Stimulated activated CD8-positive, alpha-beta memory T cell treated with anti-CD3 and anti-CD28 coated beads, Interleukin-4, amount 100 ng/mL, for 1 hour (primary cell): Measurements from ENCODE around the gene HTRA2.

Source experiments
- DNase-seq, 2 donors: peaks; one replicate each; pipeline ENCODE4 v3.0.0-alpha.2; 2020; ENCODE audit warnings: low read depth in 2 of 2, low spot score in 1 of 2

Gene HTRA2

DNA sequence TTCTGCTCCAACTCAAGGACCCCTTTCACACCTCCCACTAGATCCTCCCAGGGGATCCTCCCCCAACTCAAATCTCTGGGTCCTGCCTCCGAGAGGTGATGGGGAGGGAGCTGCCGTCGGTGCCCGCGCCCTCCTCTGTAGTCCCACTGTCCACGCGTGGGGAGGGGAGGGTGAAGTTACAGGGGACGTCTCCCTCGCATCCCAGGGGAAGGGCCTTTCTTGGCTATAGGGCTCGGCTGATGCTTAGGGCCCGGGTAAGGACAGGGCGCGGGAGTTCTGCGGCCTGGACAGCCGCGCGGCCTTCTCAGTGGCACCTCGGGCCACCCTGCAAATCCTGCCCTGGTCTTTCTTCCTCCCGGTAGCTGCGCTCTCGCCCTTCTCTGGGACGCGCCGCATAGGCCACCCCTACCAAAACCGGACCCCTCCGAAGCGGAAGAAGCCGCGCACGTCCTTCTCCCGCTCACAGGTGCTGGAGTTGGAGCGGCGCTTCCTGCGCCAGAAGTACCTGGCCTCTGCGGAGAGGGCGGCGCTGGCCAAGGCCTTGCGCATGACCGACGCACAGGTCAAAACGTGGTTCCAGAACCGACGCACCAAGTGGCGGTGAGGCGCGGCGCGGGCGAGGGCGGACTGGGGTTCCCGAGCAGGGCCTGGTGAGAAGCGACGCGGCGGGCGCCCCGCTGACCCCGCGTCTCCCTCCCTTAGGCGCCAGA lies 14.3 kb upstream of the HTRA2 start:
- no peak for DNase-seq

DNA sequence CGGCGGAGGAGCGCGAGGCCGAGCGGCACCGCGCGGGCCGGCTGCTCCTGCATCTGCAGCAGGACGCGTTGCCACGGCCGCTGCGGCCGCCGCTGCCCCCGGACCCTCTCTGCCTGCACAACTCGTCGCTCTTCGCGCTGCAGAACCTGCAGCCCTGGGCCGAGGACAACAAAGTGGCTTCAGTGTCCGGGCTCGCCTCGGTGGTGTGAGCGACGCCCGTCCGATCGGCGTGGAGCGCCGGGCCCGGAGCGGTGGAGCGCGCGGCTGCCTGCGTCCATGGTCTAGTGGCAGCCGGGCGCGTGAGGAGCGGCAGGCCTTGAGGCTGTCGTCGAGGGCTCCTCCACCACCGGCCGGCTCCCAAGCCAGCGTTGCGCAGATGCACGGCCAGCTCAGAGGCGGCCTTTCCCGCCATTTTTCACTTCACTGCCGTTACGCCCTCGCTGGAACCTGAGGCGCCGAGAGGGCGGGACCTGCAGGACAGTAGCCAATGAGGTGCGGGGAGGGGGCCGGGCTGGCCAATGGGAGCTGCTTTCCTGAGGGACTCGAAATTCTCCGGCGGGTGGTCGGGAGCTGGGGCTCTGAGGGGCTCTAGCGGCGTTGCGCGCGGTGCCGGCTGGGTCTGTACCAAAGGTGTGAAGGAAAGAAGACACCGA lies 13.6 kb upstream of the HTRA2 start:
- DNase-seq: peak in 1 of 2 donors; percentile 55

DNA sequence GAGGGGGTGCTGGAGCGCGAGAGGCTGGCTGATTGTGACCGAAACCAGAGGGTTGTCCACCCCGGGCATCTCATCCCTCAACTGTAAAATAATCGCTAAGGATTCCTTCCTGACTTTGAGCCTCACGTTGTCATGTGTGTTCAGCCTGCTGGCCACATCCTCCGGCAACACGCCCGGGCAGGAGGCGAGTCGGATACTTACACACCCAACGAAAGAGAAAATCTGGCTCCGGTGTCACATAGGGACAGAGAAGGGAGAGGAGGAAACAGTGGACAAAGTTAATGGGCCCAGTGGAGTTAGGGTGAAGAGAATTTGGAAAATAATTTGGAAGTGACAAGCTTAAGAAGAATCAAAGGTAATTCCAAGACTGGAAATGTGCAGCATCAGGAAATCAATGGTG lies 13.1 kb upstream of the HTRA2 start:
- DNase-seq: no peak

DNA sequence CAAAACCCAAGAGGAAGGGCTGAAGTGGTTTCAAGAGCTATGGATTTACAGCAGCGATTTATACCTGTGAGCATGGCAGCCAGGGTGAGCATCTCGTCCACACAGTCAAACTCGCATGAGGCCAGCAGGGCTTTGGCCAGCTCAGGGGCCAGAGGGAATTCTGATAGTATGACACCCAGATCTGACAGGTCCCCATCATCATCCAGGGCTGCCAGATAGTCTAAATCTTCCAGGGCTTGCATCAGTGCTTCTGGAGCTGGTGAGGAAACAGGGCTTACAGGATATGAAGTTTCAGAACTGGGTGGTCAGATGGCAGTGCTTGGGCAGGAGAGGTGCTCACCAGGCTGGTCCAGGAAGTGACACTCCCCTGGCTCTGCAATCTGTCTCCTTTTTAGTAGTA lies 7.2 kb upstream of the HTRA2 start:
- DNase-seq: no peak

DNA sequence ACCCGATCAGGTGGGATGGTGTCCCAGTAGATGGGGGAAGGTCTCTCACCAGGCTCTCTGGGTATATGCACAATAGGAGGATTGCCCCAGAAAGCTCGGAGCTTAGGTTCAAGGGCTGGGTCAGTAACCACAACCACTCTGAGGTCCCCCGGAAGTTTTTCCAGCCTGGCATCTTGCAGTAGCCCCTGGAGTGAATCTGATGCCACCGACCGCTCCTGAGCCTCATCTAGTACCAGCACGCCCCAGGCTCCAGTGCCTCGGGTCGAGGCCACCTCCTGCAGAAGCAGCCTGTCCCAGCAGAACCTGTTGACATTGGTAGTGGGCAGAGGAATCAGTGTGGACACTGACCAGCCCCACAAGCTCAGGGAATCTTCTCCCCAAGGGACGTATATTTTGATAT lies 5.7 kb upstream of the HTRA2 start:
- no peak for DNase-seq

DNA sequence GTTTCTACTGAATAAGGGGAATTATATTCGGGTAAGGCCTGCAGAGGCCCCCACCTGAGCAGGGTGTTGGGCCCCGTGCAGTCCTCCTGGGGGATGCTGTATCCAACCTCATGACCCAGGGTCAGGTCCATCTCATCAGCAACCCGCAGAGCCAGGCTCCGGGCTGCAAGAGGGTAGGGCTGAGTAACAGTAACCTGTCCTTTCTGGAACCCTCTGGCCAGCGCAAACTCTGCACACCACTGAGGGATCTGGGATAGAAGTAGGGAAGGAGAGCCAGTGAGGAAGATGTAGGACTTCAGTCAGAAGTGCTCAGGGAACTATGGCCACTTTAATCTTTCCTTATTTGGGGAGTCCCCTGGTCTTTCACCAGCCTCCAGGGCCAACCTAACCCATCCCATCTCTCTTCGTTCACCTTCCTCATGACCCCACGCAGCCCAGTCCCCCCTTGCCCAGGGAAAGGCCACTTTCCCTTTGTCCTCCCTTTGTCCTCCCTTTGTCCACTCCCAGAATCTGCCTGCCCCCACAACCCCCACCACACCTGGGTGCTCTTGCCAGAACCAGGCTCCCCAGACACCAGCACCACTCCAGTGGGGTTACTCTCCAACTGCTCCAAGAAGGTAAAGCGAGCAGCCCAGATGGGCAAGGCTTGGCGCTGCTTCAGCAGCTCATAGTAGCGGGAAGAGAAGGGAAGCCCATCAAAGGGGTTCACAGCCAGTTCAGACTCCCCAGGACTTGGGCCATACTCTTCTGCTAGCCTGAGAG lies 4.6 kb upstream of the HTRA2 start:
- DNase-seq: no peak

DNA sequence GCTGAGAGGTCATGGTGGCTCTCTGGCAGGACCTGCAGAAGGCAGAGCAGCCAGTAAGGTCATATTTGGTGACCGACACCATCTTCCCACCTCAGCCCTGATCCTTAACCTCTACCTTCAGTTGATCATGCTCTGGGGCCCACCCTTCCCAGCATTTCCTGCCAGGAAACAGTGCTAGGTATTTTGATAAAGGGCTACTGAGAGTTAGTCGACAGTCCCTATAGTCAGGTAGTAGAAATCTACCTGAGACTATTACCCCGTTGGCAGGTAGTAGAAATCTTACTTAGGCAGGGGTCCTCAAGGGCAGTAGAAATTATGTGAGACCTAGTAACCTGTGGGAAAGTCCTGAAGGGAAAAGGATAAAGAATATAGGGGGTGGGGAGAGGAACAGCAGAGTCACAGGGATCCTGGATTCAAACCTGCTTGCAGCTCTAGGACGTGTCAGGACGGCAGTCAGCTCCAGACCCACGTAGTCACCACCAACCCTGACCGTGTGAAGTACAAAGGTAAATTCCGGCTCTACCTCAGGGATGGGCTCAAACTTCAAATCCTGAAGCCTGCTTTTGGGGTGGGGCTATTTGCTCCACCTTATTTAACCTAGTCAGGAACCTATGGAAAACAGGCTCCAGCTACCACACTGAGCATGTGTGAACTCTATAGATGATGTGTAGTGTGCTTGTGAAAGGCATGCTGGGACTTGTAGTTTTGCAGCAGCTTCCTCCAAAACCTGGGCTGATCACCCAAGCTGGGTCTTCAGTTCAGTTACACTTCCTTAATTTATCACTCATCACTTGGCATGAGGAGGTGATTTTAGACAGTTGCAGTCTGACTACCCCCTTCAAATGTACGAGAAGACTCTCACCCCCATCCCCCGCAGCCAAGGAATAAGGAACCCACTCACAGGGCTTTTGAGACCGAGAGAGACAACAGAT lies 3.8 kb upstream of the HTRA2 start, which contains the start of gene DQX1:
Gene DQX1 (minus strand): TSS at position 515 of the 932 bp plus-strand sequence. CDS start 502 bp downstream, at position 13.
- DNase-seq: no peak

DNA sequence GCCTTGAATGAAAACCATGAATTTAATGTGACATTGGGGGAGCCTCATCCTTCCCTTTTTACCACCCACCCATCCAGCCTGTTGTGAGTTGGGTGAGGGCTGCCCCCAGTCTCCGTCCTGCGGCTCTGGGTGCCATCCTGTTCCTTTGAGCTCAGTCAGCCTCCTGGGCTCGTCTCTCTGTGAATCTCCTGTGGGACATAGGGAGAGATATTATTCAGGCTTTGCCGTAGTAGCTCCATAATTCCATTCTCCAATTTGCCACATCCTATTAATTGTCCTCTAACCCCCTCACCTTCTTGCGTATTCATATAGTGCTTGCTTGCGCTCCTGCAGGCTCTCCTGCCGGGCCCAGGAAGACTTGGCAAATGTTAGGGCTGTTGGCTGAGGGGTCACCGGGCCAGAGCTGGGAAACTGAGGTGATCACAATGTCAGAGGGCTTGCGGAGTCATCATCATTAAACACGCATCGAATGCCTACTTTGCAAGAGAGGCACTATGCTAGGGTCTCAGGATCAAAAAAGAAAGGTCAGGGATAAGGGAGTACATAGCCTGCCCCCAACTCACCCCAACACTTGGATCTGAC lies 3.0 kb upstream of the HTRA2 start:
- no peak for DNase-seq

DNA sequence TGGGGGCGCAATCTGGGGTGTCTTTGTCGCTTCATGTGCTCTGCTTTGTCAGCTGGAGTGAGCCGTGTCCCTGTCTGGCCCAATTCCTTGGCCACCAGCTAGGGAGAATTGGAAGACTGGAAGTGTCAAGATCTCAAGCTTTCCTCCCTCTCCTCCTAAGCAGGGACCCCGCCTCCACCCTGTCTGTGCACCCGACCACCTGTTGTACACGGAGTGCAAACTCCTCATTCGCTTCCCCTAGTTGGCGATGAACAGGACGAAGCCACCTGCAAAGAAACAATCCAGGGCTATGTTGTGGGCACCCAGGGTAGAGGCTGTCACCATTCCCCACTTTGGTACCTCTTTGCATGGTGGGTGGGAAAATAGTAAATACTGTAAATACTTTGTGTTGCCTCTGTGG lies 2.0 kb upstream of the HTRA2 start:
- DNase-seq: no peak

DNA sequence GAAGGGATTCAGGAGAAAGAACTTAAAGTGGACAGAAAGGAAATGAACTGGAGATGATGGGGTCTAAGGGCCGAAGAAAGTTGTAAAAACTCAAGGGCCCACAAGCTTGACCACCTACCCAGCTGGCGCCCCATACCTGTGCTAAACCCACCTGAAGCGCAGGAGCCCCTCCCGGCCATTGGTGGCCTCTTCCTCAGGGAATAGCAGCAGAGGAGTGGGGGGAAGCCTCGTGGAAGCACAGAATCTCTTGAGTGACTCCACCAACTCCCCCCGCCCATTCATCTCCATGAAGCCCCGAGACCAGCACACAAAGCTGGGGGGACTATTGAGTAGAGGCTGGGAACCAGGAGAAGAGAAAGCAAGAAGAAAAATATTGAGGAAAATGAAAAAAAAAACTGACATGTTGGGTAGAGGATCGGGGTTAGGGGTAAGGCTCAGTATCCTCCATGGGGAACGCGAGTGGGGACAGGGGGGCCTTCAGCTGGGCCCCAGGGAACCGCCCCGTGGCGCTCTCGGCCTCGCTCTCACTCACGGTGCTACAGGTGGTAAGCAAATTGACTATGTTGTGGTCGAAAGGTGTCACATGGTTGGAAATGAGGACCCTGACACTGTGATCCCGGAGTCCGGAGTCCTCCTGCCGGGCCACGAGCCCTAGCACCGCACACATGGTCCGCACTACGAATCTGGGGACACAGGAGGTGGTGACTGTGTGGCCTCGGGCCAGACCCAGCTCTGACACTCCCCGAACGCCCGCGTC lies 955 bp upstream of the HTRA2 start:
- no peak for DNase-seq

DNA sequence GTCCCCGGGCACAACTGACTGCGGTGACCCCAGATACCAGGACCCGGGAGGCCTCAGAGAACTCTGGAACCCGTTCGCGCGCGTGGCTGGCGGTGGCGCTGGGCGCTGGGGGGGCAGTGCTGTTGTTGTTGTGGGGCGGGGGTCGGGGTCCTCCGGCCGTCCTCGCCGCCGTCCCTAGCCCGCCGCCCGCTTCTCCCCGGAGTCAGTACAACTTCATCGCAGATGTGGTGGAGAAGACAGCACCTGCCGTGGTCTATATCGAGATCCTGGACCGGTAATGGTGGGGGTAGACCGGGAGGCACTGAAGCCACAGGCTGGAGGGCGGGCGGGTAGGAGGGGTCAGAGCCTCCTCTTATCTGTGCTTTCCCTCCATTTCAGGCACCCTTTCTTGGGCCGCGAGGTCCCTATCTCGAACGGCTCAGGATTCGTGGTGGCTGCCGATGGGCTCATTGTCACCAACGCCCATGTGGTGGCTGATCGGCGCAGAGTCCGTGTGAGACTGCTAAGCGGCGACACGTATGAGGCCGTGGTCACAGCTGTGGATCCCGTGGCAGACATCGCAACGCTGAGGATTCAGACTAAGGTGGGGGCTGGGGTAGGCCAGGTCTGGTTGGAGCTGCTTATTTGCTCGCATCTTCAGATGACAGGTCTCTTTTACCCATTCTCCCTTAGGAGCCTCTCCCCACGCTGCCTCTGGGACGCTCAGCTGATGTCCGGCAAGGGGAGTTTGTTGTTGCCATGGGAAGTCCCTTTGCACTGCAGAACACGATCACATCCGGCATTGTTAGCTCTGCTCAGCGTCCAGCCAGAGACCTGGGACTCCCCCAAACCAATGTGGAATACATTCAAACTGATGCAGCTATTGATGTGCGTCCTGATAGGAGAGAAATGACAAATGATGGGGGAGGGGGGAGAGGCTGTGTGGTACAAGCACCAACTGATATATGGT lies 780 bp downstream of the HTRA2 start:
- DNase-seq: peak in 1 of 2 donors; percentile 17

DNA sequence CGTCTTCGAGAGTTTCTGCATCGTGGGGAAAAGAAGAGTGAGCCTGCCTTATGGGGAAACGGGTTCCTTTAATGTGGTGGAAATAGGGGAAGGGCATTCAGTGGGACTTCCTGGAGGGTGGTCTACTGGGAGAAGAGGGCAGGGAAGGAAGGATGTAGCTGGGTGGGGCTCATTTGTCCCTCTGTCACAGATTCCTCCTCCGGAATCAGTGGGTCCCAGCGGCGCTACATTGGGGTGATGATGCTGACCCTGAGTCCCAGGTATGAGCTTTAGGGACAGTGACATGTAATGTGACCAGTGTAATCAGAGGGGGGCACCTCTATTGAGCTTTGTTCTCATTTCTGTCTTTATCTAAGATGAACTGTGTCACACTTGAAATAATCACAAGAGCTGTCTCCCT lies 1.9 kb downstream of the HTRA2 start:
- no peak for DNase-seq

DNA sequence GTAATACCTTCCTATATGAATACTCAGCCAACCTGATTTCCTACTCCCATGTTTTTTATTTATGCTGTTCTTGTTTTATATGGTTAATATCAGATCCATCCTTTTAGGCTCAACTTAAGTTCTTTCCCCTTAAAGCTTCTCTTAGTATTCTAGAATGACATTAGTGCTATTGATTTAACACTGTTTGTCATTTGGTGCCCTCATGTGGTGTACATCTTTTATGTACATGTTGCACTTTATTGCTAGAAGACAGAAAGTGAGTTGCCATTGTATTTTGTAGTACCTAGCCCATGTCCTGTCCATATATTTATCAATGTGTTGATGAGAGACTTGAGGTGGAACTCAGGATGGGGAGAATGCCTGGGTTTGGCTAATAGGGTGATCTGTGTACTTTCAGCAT lies 2.5 kb downstream of the HTRA2 start:
- DNase-seq: no peak

DNA sequence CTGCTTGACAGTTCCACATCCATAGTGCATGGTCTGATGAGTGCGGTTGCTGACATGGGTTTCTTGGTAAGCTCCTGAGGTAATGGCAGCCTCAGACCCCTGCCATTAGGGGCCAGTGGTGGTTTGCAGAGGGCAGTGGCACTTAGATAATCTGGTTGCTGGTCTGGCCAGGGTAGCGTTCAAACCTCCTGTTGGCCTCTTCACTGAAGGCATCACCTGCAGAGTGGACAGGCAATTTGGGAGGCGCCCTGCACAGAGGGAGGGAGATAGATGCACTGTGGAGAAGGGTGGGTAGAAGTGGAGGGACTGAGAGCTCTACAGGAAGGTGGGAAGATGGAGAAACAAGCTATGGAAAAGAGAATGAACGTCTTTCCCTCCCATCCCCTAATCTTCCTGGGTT lies 3.7 kb downstream of the HTRA2 start:
- no peak for DNase-seq

DNA sequence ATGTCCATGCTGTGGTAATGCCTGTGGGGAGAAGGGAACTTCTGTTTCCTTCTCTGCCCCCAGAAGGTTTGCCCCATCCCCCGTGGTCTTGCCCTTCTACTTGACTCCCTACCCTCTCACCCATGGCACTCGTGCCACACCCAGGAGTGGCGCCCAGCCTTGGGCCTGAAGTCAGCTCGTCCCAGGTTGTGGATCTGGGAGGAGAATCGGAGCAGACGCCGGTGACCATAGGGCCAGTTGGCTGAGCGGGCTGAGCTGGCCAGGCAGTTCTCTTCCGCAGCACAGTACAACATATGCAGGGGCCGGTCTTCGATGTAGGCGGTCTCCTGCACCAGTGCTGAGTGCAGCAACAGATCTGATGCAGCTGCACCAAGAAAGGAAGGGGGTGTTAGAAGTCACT lies 4.7 kb downstream of the HTRA2 start:
- DNase-seq: no peak

DNA sequence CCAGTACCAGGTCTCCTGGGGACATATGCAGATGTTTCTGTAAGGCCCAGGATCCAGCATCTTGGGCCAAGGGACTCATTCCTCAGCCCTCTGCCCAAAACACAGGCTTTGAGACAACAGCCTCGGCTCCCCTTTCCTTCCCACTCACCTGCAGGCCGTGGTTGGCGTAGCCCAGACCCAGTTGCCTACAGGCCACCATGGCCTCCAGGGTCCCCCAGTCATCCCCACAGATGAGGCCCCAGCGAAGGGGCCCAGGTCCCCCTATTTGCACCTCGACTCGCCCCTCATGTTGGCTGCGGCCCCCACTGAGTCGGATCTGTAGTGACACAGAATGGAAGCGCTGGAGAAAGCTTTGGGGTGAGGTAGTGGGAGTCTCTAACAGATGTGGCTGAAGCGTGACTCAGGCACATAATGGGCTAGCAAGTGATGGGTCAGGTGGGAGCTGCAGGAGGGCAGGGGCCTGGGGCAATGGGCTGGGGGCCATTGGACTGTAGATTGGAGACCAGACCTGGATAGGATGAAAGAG lies 5.8 kb downstream of the HTRA2 start:
- no peak for DNase-seq

DNA sequence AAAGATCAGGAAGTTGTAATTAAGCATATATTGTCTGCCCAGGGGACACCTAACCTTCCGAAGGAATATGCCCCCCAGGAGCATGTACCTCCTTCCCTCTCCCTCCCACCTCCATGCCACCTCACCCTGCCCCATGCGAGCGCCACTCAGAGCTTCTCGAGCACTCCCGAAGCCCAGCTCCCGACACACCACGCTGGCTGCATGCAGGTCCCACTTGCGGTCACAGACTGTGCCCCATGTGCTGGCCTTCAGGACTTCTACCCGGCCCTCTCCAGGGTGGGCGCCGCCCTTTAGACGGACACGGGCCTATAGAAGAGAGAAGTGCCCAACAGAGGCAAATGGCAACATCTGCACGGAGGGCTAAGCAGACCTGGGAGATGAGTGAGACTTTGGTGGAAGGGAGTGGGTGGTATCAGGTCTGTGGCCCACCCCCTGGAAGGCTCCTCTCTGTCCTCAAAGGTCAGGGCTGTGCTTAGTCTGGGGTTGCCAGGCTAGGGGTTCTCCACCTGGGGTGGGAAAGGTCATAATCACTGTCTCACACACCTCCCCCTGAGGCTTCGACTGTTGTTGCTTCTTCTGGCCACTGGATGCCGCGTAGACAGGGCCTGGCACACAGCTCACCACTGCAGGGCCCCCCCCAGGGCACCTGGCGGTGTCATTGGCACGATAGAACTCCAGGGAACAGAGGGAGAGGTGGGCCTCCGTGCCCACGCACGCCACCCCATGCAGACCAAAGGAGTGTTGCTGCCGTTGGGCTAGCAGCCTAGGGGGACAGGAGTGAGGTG lies 6.6 kb downstream of the HTRA2 start:
- DNase-seq: no peak

DNA sequence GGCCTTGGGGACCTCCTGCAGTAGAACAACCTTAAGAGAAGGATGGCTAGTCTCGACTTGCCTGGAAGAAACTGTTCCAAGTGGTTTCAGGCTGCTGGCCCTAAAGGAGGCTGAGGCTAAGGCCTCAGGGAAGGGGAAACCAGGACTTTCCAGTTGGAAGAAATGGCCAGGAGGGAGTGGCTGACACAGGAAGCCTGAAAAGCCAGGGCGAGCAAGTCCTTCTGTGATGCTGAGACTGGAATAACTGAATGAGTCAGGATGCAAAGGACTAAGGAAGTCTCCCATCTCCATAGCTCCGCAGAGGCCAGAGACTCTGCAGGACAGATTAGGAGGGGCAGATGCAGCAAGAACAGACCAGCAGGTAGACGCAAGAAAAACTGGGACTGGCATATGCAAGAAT lies 7.4 kb downstream of the HTRA2 start:
- DNase-seq: no peak
